DOHH2 (cell line): Measurements from ENCODE around the gene ILF2.

ENCODE experiments used
- CTCF ChIP-seq: fragments of 200-600 bp; sonication (generic); IDR thresholded peaks from one replicate; pipeline ENCODE4 v1.5.1; 2014; ENCODE audit warnings: antibody characterized with exemption, mild to moderate bottlenecking, low read depth, low read length; ENCODE audit not compliant: poor library complexity, severe bottlenecking
- EZH2phosphoT487 ChIP-seq: fragments of 200-600 bp; sonication (generic); IDR thresholded peaks from 2 replicates; pipeline ENCODE4 v1.6.1; 2017; ENCODE audit warnings: borderline replicate concordance, mild to moderate bottlenecking, antibody characterized with exemption, low read length, moderate library complexity, mixed read lengths

- no peak for TF ChIP-seq CTCF
- no peak for TF ChIP-seq EZH2phosphoT487
Measured at GRCh38 chr1:153649137-153649862, 21.5 kb downstream of the ILF2 start.
